Neural progenitor cell (in vitro differentiated cells): Measurements from ENCODE around the gene NDUFAF7. TPM values are rescaled to one million over a fixed set of nuclear protein-coding genes. Genes with fewer than 3 reads are reported as not detected.

Experiments used
- DNase-seq: peaks from one replicate; pipeline ENCODE4 v3.0.0-alpha.2; 2016; ENCODE audit warnings: low spot score
- H2AFZ ChIP-seq: fragments of 200-600 bp; sonication (generic); replicated peaks from 2 replicates; pipeline ENCODE4 v1.6.1; 2016; ENCODE audit warnings: antibody characterized with exemption
- H3F3A ChIP-seq: fragments of 200-600 bp; sonication (generic); 2 replicates; pipeline ENCODE4 v1.6.1; 2016; ENCODE audit warnings: antibody characterized with exemption, low read depth
- H3K27ac ChIP-seq: fragments of 200-600 bp; sonication (generic); 2 replicates; pipeline ENCODE4 v1.5.1; 2016; ENCODE audit warnings: mild to moderate bottlenecking
- H3K27me3 ChIP-seq: fragments of 200-600 bp; sonication (generic); 2 replicates; pipeline ENCODE4 v1.6.1; 2016; ENCODE audit warnings: mild to moderate bottlenecking, moderate library complexity
- H3K36me3 ChIP-seq: fragments of 200-600 bp; sonication (generic); 2 replicates; pipeline ENCODE4 v1.5.1; 2016
- H3K4me1 ChIP-seq: fragments of 200-600 bp; sonication (generic); 2 replicates; pipeline ENCODE4 v1.6.1; 2016; ENCODE audit warnings: mixed run types
- H3K4me2 ChIP-seq: fragments of 200-600 bp; sonication (generic); 2 replicates; pipeline ENCODE4 v1.6.1; 2016
- H3K4me3 ChIP-seq: fragments of 200-600 bp; sonication (generic); 2 replicates; pipeline ENCODE4 v1.5.1; 2016
- H3K79me2 ChIP-seq: fragments of 200-600 bp; sonication (generic); 2 replicates; pipeline ENCODE4 v1.6.1; 2016; ENCODE audit warnings: low read depth
- H3K9ac ChIP-seq: fragments of 200-600 bp; sonication (generic); 2 replicates; pipeline ENCODE4 v1.6.1; 2016
- H3K9me3 ChIP-seq: fragments of 200-600 bp; sonication (generic); 2 replicates; pipeline ENCODE4 v1.5.1; 2016; ENCODE audit warnings: low read depth
- H4K20me1 ChIP-seq: fragments of 200-600 bp; sonication (generic); 2 replicates; pipeline ENCODE4 v1.6.1; 2016; ENCODE audit warnings: low read depth
- H3K27ac Mint-ChIP-seq: 3 replicates; pipeline ENCODE4 v1.8.0; 2021; ENCODE audit warnings: mixed read lengths
- H3K27me3 Mint-ChIP-seq: 2 replicates; pipeline ENCODE4 v1.8.0; 2022; ENCODE audit warnings: low read depth, mild to moderate bottlenecking, inconsistent platforms, moderate library complexity, mixed read lengths; ENCODE audit not compliant: insufficient read depth
- H3K36me3 Mint-ChIP-seq: 3 replicates; pipeline ENCODE4 v1.8.0; 2021; ENCODE audit warnings: mixed read lengths
- H3K4me1 Mint-ChIP-seq: 3 replicates; pipeline ENCODE4 v1.8.0; 2021; ENCODE audit warnings: mixed read lengths
- H3K4me3 Mint-ChIP-seq: 3 replicates; pipeline ENCODE4 v1.8.0; 2021; ENCODE audit warnings: mild to moderate bottlenecking, moderate library complexity, mixed read lengths
- H3K9me3 Mint-ChIP-seq: 3 replicates; pipeline ENCODE4 v1.8.0; 2020; ENCODE audit warnings: mixed read lengths
- CTCF ChIP-seq: fragments of 200-600 bp; sonication (generic); IDR thresholded peaks from 2 replicates; pipeline ENCODE4 v1.5.1; 2017; ENCODE audit warnings: antibody characterized with exemption, mild to moderate bottlenecking
- EZH2 ChIP-seq: fragments of 200-600 bp; sonication (generic); IDR thresholded peaks from 2 replicates; pipeline ENCODE4 v1.6.1; 2017; ENCODE audit warnings: antibody characterized with exemption, mild to moderate bottlenecking, moderate library complexity
- EZH2phosphoT487 ChIP-seq: fragments of 200-600 bp; sonication (generic); IDR thresholded peaks from 2 replicates; pipeline ENCODE4 v1.6.1; 2017; ENCODE audit warnings: antibody characterized with exemption
- total RNA-seq: library from RNA; depleted of rRNA; stranded (reverse); fragments of >200 nt; gene quantifications from 2 replicates; pipeline ENCODE4 v1.2.3, GENCODE V29; 2015; ENCODE audit warnings: low replicate concordance

Gene NDUFAF7
- 28.3 and 47.4 TPM in 2 replicates for total RNA-seq

GRCh38 chr2:37231241-37232130, at the start of gene NDUFAF7, which contains the start of gene CEBPZ:
NDUFAF7 (plus strand) TSS chr2:37231658; CDS start chr2:37231706, 48 bp downstream.
CEBPZ (minus strand) TSS chr2:37231596; CDS start chr2:37231567, 29 bp downstream.
- DNase-seq, result peak; percentile 90
- H3K27me3 ChIP-seq, result no peaks in the 10 kb centered on the region
- peaks cover 6% of the 10 kb centered on the region for H3K4me1 Mint-ChIP-seq
- no peaks in the 10 kb centered on the region for H3K27me3 Mint-ChIP-seq
- peaks cover 4% of the 10 kb centered on the region for H3K36me3 ChIP-seq
- H3K4me3 ChIP-seq, result peak within 1 kb of the TSS; percentile 90
- no peaks in the 10 kb centered on the region for H3K9me3 ChIP-seq
- H3K36me3 Mint-ChIP-seq, result peaks cover 11% of the 10 kb centered on the region
- peak within 1 kb of the TSS; percentile 83 for H3K4me2 ChIP-seq
- H3K79me2 ChIP-seq, result peaks cover 94% of the 10 kb centered on the region
- peaks cover 20% of the 10 kb centered on the region for H3K4me1 ChIP-seq
- peak within 1 kb of the TSS; percentile 91 for H2AFZ ChIP-seq
- peaks cover 23% of the 10 kb centered on the region for H4K20me1 ChIP-seq
- H3K27ac Mint-ChIP-seq, result no peak within 1 kb of the TSS
- peak within 1 kb of the TSS; percentile 82 for H3K9ac ChIP-seq
- no peak within 1 kb of the TSS for H3K4me3 Mint-ChIP-seq
- H3K27ac ChIP-seq, result peak within 1 kb of the TSS; percentile 27
- TF ChIP-seq CTCF (no peak), EZH2phosphoT487 (no peak), EZH2 (peak; percentile 21)
- H3K9me3 Mint-ChIP-seq, result no peaks in the 10 kb centered on the region
- H3F3A ChIP-seq, result peaks cover 22% of the 10 kb centered on the region

GRCh38 chr2:37181726-37182684, 49.5 kb upstream of the NDUFAF7 start:
- Histone ChIP-seq H3K4me3 (no peak overlapping the region), H3F3A (peaks cover 11% of the 10 kb centered on the region), H3K4me2 (peak overlapping the region; percentile 53), H3K4me1 (peaks cover 9% of the 10 kb centered on the region), H3K79me2 (no peaks in the 10 kb centered on the region), H3K9me3 (no peaks in the 10 kb centered on the region), H4K20me1 (no peaks in the 10 kb centered on the region), H3K36me3 (no peaks in the 10 kb centered on the region), H2AFZ (peak overlapping the region; percentile 70), H3K27ac (no peak overlapping the region), H3K9ac (no peak overlapping the region), H3K27me3 (no peaks in the 10 kb centered on the region)
- no peak for TF ChIP-seq CTCF
- TF ChIP-seq EZH2, result no peak
- TF ChIP-seq EZH2phosphoT487, result no peak
- DNase-seq, result no peak
- Mint-ChIP-seq H3K4me3 (no peak overlapping the region), H3K36me3 (no peaks in the 10 kb centered on the region), H3K4me1 (no peaks in the 10 kb centered on the region), H3K27ac (no peak overlapping the region), H3K27me3 (peaks cover 2% of the 10 kb centered on the region), H3K9me3 (no peaks in the 10 kb centered on the region)

GRCh38 chr2:37188570-37188969, 42.9 kb upstream of the NDUFAF7 start, which contains the start of gene SULT6B1:
SULT6B1 (minus strand) TSS chr2:37188670; CDS start chr2:37188640, 30 bp downstream.
- Histone ChIP-seq H3K4me2 (no peak within 1 kb of the TSS), H3K4me1 (peaks cover 21% of the 10 kb centered on the region), H3K27ac (no peak within 1 kb of the TSS), H3K36me3 (no peaks in the 10 kb centered on the region), H3K27me3 (no peaks in the 10 kb centered on the region), H4K20me1 (no peaks in the 10 kb centered on the region), H3K4me3 (no peak within 1 kb of the TSS), H2AFZ (no peak within 1 kb of the TSS), H3F3A (peaks cover 29% of the 10 kb centered on the region), H3K9ac (no peak within 1 kb of the TSS), H3K79me2 (no peaks in the 10 kb centered on the region), H3K9me3 (no peaks in the 10 kb centered on the region)
- TF ChIP-seq EZH2phosphoT487 (no peak), CTCF (no peak), EZH2 (no peak)
- H3K4me1 Mint-ChIP-seq, result peaks cover 9% of the 10 kb centered on the region
- no peak for DNase-seq
- no peaks in the 10 kb centered on the region for H3K9me3 Mint-ChIP-seq
- H3K36me3 Mint-ChIP-seq, result no peaks in the 10 kb centered on the region
- no peak within 1 kb of the TSS for H3K27ac Mint-ChIP-seq
- H3K4me3 Mint-ChIP-seq, result no peak within 1 kb of the TSS
- H3K27me3 Mint-ChIP-seq, result no peaks in the 10 kb centered on the region
